Lower leg skin (tissue), 3 donors: ENCODE measurements around the gene UGDH.

Source experiments
- POLR2A ChIP-seq, 2 donors: fragments of 450-650 bp; IDR thresholded peaks; one replicate each; pipeline ENCODE4 v1.6.1; 2016 to 2017; ENCODE audit warnings: antibody characterized with exemption in 2 of 2, mild to moderate bottlenecking in 1 of 2, moderate library complexity in 1 of 2
- TF ChIP-seq, protein P1 (sequence below), 3 donors: fragments of 450-650 bp; IDR thresholded peaks; one replicate each; pipeline ENCODE4 v1.5.1; 2016; ENCODE audit warnings: antibody characterized with exemption in 3 of 3, mild to moderate bottlenecking in 3 of 3, moderate library complexity in 2 of 3

DNA sequence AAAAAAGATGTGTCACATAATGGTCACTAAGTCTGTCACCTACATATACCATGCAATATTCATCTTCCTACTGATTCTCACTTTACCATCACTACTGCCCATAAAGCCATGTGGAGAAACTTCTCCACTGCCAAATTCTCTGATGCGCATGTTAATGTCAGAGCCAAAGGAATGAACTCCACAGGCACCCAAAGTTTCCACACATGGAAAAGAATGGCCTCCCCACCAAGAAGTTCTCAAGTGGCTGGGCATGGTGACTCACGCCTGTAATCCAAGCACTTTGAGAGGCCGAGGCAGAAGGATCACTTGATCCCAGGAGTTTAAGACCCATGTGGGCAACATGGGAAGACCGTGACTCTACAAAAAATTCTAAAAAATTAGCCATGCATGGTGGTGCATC lies 43.8 kb upstream of the UGDH start:
- no peak for TF ChIP-seq POLR2A (IDR thresholded peaks at IDR 0.05)
- TF ChIP-seq, protein P1, sequence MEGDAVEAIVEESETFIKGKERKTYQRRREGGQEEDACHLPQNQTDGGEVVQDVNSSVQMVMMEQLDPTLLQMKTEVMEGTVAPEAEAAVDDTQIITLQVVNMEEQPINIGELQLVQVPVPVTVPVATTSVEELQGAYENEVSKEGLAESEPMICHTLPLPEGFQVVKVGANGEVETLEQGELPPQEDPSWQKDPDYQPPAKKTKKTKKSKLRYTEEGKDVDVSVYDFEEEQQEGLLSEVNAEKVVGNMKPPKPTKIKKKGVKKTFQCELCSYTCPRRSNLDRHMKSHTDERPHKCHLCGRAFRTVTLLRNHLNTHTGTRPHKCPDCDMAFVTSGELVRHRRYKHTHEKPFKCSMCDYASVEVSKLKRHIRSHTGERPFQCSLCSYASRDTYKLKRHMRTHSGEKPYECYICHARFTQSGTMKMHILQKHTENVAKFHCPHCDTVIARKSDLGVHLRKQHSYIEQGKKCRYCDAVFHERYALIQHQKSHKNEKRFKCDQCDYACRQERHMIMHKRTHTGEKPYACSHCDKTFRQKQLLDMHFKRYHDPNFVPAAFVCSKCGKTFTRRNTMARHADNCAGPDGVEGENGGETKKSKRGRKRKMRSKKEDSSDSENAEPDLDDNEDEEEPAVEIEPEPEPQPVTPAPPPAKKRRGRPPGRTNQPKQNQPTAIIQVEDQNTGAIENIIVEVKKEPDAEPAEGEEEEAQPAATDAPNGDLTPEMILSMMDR (IDR thresholded peaks at IDR 0.05): no peak
